Measurements from ENCODE around the gene PDE4D.

DNA sequence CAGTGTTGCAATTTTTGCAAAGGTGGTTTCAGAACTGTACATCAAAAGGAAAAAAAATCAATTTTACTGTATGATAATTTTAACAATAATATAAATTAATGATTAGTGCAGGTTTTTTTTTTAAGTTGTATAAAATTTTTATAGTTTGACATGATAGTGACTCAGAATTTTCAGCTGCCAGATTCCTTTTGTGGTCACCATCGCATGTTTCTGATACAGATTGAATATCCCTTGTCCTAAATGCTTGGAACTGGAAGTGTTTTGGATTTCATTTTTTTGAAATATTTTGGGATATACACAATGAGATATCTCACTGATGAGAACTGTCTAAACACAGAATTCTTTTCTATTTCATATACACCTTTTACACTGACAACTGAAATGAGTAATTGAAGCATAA is 949.3 kb downstream of the PDE4D start:
- TF ChIP-seq CTCF (IDR thresholded peaks at IDR 0.05) (no peak), POLR2A (IDR thresholded peaks at IDR 0.05) (no peak)

Measured in heart left ventricle (tissue), 13 donors.